GM18868 (cell line): ENCODE results near the gene LILRA5.
"Not testable (repeated sequence)": the region's sequence is repeated elsewhere in the genome, so short reads cannot be mapped to it uniquely, and the experiment has no call there.

ENCODE experiments used
- ATAC-seq: cut with Tn5 transposase; IDR thresholded peaks from one replicate; pipeline ENCODE4 v1.9.1; 2021; ENCODE audit warnings: mild to moderate bottlenecking, moderate library complexity; ENCODE audit not compliant: unreplicated experiment

Gene LILRA5

GRCh38 chr19:54335164-54335563 lies 22.2 kb upstream of the LILRA5 start:
- no peak for ATAC-seq

- no peak for ATAC-seq
Observed at GRCh38 chr19:54333586-54334298, 20.8 kb upstream of the LILRA5 start.

DNA sequence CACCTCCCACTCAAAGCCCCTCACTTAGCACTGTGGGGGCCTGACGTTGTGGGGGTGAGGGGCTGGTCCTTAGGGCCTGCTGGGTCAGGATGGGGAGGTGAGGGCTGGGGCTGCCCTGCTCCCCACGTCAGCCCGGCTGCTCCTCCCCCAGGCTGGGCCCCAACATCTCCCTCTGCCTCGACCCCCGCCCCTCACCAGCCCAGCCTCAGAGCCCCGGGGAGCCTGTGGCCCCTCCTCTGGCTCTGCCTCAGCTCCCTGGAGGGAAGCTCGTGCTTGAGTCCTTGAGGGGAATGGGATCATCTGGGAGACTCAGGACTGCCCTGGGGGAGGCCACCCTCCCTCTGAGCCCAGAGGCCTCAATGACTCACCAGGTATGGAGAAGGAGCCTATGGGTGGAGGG lies 19.2 kb upstream of the LILRA5 start:
- no peak for ATAC-seq

DNA sequence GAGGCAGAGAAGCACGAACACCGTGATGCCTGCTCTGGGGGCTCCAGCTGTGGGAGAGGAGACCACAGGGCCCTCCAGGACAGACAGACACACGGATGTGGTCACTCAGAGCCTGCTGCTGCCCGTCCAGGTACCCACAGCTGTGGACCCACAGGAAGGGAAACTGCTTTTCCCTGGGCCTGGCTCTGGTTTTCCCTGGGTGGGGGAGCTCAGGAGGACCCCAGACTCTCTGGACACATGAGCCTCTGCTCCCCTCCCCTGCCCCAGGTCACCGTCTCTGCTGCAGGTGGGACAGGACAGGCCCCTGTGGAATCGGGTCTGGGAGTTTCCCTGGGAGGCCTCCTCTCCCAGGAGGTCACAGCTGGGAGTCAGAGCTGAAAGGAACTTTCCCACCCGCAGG lies 18.7 kb upstream of the LILRA5 start:
- no peak for ATAC-seq

GRCh38 chr19:54329476-54330165 lies 16.7 kb upstream of the LILRA5 start:
- ATAC-seq: no peak

DNA sequence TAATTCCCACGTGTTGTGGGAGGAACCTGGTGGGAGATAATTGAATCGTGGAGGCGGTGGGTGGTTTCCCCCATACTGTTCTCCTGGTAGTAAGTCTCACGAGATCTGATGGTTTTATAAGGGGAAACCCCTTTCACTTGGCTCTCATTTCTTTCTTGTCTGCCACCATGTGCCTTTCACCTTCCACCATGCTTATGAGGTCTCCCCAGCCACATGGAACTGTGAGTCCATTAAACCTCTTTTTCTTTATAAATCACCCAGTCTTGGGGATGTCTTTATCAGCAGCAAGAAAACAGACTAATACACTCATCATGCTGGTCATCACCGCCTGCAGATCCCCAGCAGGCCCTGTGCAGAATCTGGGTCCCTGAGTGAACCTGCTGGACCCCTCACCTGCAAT lies 15.8 kb upstream of the LILRA5 start:
- ATAC-seq: not testable (repeated sequence)

GRCh38 chr19:54325631-54326030 lies 12.7 kb upstream of the LILRA5 start:
- no peak for ATAC-seq

DNA sequence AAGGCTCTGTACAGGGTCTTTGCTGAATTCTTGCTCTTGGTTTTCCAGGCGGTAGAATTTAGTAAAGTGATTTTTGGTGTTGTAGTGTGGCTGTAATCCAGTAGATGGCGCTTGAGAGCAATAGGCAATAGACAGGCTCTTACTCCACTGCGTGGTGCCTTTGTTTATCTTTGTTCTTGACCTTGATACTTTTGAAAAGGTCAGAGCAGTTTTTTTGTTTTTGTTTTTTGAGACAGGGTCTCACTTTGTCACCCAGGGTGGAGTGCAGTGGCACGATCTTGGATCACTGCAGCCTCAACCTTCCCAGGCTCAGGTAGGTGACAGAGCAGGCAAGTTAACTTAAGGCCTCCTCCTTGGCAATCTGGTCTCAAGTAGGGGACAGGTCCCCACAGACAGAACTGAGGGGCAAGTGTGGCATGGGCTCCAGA lies 12.2 kb upstream of the LILRA5 start:
- no peak for ATAC-seq

DNA sequence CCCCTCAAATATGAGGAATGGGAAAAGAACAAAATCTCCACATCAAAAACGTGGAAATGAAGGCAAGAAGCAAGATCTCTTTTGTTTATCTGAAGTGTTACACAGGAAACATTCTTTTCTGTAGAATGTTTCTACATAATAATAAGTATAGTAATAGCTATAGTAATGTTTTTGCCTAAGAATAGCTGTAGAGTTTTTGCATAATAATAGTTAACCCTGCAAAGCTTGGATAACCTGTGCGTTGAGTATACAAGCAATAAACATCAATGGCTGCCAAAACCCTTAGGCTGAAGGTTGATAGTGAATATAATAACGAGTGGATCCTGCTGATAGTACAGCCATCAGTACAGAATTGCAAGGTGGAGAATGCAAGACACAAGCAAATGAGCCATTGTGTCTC lies 11.1 kb upstream of the LILRA5 start:
- ATAC-seq: no peak

- not testable (repeated sequence) for ATAC-seq
Observed at GRCh38 chr19:54322934-54323333, 10.0 kb upstream of the LILRA5 start.

DNA sequence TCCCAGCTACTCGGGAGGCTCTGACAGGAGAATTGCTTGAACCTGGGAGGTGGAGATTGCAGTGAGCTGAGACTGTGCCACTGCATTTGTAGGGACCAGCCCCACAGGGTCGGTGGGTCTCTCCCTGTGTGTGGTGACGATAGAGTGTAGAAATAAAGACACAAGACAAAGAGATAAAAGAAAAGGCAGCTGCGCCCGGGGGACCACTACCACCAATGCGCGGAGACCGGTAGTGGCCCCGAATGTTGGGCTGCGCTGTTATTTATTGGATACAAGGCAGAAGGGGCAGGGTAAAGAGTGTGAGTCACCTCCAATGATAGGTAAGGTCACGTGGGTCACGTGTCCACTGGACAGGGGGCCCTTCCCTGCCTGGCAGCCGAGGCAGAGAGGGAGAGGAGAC lies 9.3 kb upstream of the LILRA5 start:
- not testable (repeated sequence) for ATAC-seq

GRCh38 chr19:54319892-54320670 lies 7.1 kb upstream of the LILRA5 start:
- no peak for ATAC-seq

- ATAC-seq: no peak
Observed at GRCh38 chr19:54319049-54319448, 6.1 kb upstream of the LILRA5 start.

DNA sequence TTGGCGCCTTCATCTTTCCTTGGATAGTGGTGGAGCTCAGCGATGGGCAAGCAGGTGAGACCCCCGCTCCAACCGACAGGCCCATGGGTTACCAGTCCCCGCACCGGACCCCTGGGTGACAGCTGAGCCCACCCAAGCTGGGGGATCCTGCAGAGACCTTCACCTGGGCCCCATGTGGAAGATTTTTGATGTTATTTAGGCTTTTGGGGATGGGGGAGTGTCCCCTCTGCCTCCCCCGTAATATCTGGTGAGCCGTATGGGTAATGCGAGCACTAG lies 4.9 kb upstream of the LILRA5 start:
- no peak for ATAC-seq

- ATAC-seq: no peak
Observed at GRCh38 chr19:54317108-54317964, 4.4 kb upstream of the LILRA5 start.

DNA sequence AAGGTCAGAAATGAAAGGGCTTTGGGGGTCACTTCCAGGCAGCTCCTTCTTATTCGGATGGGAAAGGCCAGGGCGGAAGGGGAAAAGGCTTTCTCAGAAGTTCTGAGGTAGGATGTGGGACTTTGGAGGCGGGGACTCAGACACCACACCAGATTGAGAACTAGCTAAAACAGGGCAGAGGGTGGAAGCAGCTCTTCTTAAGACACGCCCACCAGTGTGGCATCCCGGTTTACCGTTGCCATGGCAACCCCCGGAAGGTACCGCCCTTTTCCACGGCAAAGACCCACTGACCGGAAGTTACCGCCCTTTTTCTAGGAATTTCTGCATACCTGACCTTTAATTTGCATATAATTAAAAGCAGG lies 3.8 kb upstream of the LILRA5 start:
- ATAC-seq: no peak

DNA sequence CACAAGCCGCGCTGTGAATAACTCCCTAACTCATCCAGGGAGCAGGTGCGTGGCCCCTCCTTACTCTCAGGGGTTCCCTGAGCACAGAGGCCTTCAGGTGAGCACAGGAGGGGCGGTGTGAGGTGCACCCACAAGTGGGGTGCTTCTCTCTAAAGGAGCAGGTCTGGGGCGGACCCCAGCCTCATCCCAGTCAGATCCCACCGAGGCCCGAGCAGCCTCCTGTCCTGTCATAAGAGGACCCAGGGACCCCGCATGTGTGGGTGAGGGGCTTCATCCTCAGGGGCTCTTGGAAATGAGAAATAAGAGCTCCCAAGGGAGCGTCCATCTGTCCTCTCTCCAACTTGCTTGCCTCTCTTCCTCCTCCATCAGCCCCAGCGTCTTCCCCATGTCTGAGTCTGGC lies 3.0 kb upstream of the LILRA5 start:
- no peak for ATAC-seq

DNA sequence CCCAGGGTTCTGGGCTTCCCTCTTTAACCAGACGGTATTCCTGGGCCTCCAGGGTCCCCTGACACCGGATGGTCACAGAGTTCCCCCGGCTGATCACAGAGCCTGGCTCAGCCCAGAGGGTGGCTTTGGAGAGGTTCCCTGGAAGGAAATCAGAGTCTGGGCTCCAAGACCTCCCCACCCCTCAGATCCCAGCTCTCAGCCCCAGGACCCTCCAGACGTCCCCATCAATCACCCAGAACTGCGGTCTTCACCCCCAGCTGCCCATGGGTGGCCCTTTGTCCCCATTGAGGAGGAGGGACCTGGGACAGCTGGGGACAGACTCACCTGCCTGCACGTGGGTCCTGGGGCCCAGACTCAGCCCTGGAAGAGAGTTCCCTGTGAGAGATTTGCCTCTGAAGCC lies 955 bp downstream of the LILRA5 start:
- no peak for ATAC-seq

DNA sequence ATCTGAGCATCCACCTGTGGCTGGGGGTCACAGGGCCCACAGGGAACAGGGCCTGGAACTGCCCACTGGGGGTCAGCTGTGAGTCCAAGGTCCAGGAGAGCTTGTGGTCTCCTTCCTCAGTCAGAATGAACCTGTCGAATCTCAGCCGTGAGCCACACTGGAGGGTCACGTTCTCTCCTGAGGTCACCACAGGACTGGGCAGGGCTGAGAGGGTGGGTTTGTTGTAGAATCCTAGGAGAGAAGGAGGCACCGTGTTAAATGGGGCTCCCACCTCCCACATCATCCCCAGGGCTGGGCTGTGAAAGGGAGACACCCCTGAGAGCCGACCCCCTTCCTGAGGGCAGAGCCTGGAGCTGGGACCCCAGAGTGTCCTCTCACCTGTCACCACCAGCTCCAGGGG lies 1.5 kb downstream of the LILRA5 start:
- no peak for ATAC-seq

DNA sequence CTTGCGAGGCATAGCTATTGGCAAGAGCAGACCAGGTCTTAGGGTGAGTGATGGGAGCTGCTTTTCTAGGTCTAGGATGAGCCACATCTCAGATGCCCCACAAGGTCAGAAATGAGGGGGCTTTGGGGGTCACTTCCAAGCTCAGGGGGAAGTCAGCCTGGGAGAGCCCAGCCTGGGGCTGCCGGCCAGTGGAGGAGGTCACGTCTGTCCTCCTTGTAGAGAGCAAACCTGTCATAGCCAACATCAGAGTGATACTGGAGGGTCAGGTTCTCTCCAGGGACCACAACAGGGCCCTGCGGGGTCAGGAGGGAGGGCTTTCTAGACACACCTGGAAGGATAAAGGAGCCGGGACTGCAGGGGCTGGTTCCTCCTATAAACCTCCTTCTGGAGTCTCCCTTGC lies 2.4 kb downstream of the LILRA5 start:
- ATAC-seq: no peak

DNA sequence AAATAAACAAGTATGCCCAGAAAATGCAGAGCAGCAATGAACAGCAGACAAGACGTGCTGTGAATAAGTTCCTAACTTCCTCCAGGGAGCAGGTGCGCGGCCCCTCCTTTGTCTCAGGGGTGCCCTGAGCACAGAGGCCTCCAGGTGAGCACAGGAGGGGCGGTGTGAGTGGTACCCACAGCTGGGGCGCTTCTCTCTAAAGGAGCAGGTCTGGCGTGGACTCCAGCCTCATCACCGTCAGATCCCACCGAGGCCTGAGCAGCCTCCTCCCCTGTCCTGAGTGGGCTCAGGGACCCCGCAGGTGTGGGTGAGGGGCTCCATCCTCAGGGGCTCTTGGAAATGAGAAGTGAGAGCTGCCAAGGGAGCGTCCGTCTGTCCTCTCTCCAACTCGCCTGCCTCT lies 3.2 kb downstream of the LILRA5 start:
- no peak for ATAC-seq
